HL-60 (cell line): ENCODE measurements around the gene BMPER.

Experiments
- DNase-seq, 2 experiments: peaks; one replicate each; pipeline ENCODE4 v3.0.0-alpha.2; 2010 to 2020; ENCODE audit warnings: low read depth in 1 of 2, low spot score in 1 of 2
- H3K27ac ChIP-seq: fragments of 250-450 bp; sonication (Bioruptor Pico); replicated peaks from 2 replicates; pipeline ENCODE4 v1.5.1; 2020; ENCODE audit warnings: mild to moderate bottlenecking, moderate library complexity
- H3K27me3 ChIP-seq: fragments of 250-450 bp; sonication (Bioruptor Pico); 2 replicates; pipeline ENCODE4 v1.5.1; 2021; ENCODE audit warnings: mild to moderate bottlenecking, moderate library complexity; ENCODE audit not compliant: insufficient read depth, poor library complexity, severe bottlenecking
- H3K4me3 ChIP-seq: replicated peaks from 2 replicates; pipeline ENCODE4 v1.5.1; 2011; ENCODE audit warnings: mild to moderate bottlenecking, control low read depth, low read length; ENCODE audit not compliant: insufficient read depth
- CTCF ChIP-seq: IDR thresholded peaks from one replicate; pipeline ENCODE4 v1.5.1; 2011; ENCODE audit warnings: low read length, control low read depth, inconsistent platforms; ENCODE audit not compliant: insufficient read depth
- GABPA ChIP-seq: IDR thresholded peaks from 2 replicates; pipeline ENCODE4 v1.6.1; 2012; ENCODE audit warnings: low read depth
- POLR2AphosphoS5 ChIP-seq: IDR thresholded peaks from 2 replicates; pipeline ENCODE4 v1.6.1; 2012; ENCODE audit warnings: low read depth
- REST ChIP-seq: IDR thresholded peaks from 2 replicates; pipeline ENCODE4 v1.6.1; 2012; ENCODE audit warnings: low read depth; ENCODE audit not compliant: insufficient replicate concordance
- SPI1 ChIP-seq: IDR thresholded peaks from 2 replicates; pipeline ENCODE4 v1.6.1; 2012; ENCODE audit warnings: low read depth, mild to moderate bottlenecking, borderline replicate concordance

Gene BMPER

GRCh38 chr7:34189031-34189430 lies 283.7 kb downstream of the BMPER start:
- no peak for DNase-seq
- TF ChIP-seq POLR2AphosphoS5: no peak
- no peak for TF ChIP-seq CTCF
- no peak for TF ChIP-seq SPI1
- no peak for TF ChIP-seq GABPA
- no peak for TF ChIP-seq REST
- H3K27me3 ChIP-seq: no peaks in the 10 kb centered on the region
- no peak overlapping the region for H3K4me3 ChIP-seq
- H3K27ac ChIP-seq: no peak overlapping the region

GRCh38 chr7:34190299-34190698 lies 285.0 kb downstream of the BMPER start:
- H3K27me3 ChIP-seq: no peaks in the 10 kb centered on the region
- no peak for TF ChIP-seq POLR2AphosphoS5
- no peak for TF ChIP-seq SPI1
- no peak for TF ChIP-seq REST
- TF ChIP-seq CTCF: no peak
- no peak for TF ChIP-seq GABPA
- no peak overlapping the region for H3K4me3 ChIP-seq
- H3K27ac ChIP-seq: no peak overlapping the region
- DNase-seq: no peak

GRCh38 chr7:34191162-34191561 lies 285.8 kb downstream of the BMPER start:
- Histone ChIP-seq H3K27ac (no peak overlapping the region), H3K27me3 (no peaks in the 10 kb centered on the region), H3K4me3 (no peak overlapping the region)
- TF ChIP-seq GABPA: no peak
- no peak for TF ChIP-seq CTCF
- TF ChIP-seq SPI1: no peak
- no peak for TF ChIP-seq POLR2AphosphoS5
- TF ChIP-seq REST: no peak
- DNase-seq: no peak
